SW 1271 (cell line): Measurements from ENCODE around the gene ZNF337.
"Not testable (repeated sequence)": the region's sequence is repeated elsewhere in the genome, so short reads cannot be mapped to it uniquely, and the experiment has no call there.

Experiments
- DNase-seq, 2 experiments: peaks; one replicate each; lab custom pipeline; 2025; lab: John Stamatoyannopoulos, UW

ZNF337 gene

DNA sequence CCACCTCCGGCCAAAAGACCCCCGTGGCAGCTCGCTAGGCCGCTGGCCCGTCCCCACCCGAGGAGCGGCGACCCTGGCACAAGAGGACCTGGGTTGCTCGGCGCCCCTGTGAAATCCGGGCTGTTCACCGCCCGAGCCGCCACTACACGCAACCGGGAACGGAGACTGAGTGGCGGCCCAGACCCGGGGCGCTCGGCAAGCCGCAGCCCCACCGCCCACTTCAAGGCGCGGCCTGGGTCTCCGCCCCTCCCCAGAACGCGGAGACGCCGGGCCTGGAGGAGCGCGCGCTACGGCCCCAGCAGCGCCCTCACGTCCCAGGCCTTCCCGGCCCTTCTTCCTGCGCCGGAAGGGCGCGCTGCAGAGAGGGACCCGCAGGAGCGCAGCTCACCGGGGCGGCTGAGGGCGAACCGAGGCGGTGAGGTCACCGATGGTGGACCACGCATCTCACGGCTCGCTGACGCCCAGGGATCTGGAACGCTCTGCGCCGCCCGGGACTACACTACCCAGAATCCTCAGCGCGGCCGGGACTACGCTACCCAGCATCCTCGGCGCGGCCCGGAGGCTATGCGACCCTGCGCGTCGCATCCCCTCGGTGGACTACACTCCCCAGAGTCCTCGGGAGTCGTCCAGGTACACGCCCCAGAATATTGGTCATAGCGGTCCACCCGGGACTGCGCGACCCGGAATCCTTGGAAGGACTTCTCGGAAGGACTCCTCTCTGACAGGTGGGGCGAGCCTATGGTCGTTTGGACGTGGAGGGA, at the start of gene ZNF337:
ZNF337 (minus strand) TSS at position 483 of the 761 bp plus-strand sequence. CDS start 10,436 bp downstream, outside the sequence.
- peak; percentile 97 to 98 for DNase-seq

DNA sequence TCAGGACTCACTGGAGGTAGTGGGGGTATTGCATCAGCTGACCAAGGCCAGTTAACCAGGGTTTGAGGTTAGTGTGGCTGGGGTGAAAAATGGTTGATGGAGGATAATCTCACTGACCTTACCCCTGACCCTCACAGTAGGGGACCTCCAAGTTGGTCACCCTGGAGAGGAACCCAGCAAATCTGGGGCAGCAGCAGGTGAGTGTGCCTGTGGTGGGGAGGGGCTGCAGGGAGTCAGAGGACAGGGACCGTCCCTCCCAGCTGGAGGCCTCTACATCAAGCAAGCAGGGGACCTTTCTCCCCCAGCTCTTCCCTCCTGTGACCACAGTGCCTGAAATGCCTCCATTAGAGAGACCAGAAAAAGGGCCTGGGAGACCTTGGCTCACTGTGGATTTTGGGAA, 49.1 kb upstream of the ZNF337 start:
- DNase-seq, result no peak

DNA sequence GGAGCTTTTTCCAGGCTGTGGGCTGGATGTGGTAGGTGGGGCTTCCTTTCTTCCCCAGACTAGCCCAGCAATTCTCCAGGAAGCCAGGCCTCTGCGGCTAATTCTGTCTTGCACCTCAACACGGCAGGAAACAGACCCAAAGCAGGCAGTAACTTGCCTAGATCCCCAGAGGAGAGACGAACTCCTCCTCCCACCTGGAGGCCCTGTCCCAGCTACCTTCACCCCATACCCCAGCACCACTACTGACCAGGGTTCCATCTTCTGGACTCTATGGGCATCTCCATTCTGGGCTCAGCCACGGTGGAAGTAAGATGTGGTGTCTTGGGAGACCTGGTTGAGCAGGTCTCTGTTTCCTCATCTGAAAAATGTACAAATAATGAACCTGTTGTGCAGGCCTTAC, 48.4 kb upstream of the ZNF337 start:
- no peak for DNase-seq

DNA sequence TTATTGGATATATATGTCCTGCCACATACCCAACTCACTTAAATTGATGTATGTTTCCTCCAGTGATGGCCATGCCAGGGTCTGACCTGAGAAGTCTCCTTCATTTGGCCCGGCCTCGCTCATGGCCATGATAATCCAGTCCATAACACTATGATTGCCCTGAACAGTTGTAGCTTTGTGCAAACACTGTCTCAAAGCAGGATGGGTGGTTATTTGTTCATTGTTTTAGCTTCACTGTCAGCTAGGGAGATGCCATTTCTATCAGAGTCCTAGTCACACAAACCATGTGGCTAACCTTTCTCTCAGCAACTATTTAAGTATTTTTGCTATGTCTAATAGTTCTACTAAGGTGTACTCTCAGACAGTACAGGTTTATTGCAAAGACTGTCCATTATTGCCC, 47.6 kb upstream of the ZNF337 start:
- DNase-seq, result no peak

DNA sequence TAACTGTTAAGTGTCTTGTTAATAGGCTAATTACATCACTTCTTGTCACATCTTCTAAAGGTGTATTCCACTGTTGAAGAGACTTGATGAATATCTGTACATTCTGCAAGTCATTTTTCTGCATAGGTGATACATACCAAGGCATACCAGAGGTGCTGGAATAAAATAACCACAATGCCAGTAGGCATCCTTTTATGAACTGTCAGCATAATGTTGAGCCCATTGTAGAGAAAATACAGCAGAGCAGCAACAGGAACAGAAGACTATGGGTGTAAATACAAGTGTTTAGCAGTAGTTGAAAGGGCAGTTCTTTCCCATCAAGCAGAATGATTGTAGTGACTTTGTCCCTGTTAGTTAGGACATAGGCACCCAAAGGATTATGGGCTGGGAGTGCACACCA, 44.4 kb upstream of the ZNF337 start:
- no peak for DNase-seq

DNA sequence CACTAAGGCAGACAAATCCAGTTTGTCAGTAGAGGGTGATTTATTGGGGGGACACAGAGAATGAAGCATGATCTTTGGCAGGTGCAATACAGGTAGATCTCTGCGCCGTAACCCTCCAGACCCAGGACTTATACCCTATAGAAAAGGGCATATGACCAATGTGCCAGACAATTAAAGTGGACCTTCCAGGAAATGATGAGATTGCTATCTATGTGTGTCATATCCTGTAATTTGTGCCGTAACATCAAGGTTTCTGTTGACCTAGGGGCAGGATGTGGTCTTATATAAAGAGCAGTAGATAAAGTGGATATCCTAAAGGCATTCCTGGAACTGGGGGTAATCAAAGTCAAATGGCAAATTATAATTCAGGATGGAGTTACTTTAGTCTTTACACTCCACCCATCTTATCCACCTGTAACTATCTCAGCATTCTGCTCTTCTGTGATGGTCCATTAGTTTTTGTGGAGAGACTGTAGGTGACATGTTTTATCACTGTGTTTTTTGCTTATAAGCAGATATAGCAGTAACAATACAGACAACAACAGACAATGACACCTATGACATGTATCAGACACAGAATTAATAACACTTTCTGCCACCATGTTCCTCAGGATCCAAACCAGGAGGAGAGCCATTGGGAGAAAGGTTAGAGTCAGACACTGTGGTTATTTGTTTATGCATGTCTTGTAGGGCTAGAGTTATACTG, 43.1 kb upstream of the ZNF337 start:
- peak; percentile 64 to 91 for DNase-seq

DNA sequence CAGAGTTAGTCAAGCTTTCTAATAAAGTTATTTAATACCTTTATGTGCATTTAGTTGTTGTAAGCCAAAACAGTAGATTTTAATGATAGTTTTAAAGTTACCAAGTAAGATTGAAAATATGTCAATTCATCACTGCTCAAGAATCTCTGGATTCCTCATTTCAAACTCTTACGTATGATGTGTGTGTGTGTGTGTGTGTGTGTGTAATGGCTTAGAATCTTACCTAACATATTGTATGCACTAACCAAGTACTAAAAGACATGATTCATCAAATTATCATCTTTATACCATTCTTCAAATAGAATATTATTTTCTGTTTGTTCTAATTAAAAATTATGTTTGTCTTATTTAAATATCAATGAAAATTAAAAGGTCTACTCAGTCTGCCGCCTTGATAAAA, 41.5 kb upstream of the ZNF337 start:
- peak in 1 of 2 experiments; percentile 56 for DNase-seq

DNA sequence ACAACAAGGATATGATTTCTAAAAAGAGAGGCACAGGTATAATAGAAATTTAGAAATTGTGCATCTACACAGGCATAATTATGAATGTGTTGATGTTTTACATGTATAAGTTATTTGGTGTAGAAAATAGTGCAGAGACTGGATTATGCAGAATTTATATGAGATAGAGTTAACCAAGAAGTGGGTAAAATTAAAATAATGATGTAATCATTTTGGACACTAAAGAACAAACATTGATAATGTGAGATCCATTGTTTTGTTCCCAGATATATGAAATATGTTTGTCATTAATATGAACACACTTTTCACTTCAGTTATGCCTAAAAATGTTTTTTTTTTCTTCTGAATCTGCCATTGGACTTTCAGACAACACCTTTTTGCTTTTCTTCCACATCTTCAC, 37.2 kb upstream of the ZNF337 start:
- DNase-seq, result no peak

DNA sequence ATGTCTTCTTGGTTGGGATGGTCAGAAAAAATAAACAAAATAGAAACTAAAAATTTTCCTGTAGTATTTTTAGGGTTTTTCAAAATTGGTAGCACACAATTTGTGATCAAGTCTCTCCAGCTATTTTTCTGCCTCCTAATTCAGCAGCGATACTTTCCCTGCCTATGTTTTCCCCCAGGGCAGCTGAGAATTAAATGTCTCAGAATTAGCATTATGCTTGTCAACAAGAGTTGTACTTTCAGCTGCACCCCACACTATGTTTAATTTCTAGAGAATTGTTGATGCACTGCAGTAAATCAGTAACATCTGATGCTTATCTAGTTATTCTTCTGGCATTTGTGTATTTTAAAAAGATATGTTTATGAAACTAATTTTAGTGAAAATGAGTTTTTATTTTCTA, 34.2 kb upstream of the ZNF337 start:
- no peak for DNase-seq

DNA sequence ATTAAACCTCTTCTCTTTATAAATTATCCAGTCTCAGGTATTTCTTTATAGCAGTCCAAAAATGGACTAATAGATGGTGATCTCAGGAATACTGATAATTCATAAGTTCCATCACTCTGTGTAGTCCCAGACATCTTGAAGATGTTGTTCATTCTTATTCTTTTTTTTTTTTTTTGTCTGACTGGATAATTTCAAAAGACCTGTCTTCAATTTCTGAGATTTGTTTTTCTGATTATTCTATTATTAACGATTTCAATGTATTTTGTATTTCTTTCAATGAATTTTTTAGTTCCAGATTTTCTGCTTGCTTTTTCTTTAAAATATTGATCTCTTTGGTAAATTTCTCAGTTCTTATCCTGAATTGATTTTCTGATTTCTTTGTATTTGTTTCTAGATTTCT, 29.7 kb upstream of the ZNF337 start:
- DNase-seq, result no peak

DNA sequence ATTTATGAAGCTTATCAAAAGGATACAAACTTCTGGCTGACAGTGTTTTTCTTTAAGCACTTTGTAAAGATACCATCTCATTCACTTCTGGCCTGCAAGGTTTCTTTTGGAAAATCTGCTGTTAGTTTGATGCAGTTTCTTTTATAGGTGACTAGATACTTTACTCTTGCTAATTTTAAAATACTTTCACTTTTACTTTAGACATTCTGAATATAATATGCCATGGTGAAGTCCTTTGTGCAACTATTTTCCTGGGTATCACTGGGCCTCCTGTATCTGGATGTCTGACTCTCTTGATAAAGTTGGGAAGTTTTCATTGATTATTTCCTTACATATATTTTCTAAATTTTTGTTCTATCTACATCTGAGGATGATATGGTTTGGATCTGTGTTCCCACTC, 29.0 kb upstream of the ZNF337 start:
- DNase-seq, result no peak

DNA sequence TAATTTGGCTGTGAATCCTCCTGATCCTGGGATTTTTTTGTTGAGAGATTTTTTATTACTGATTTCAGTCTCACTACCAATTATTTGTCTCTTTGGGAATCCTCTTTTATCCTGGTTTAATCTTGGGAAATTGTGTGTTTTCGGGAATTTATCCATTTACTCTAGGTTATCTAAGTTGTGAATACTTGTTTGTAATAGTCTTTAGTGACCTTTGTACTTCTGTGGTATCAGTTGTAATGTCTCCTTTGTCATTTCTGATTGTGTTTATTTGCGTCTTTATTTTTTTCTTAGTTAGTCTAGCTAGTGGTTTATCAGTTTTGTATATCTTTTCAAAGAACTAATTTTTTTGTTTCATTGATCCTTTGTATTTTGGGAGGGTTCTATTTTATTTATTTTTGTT, 27.3 kb upstream of the ZNF337 start:
- DNase-seq, result no peak

DNA sequence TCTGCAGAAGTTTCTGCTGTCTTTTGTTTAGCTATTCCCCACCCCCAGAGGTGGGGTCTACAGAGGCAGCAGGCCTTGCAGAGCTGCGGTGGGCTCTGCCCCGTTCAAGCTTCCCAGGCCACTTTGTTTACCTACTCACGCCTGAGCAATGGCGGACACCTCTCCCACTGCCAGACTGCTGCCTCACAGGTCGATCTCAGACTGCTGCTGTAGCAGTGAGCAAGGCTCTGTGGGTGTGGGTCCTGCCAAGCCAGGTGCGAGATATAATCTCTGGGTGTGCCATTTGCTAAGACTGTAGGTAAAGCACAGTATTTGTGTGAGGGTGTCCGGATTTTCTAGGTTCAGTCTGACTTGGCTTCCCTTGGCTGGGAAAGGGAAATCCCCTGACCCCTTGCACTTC, 23.6 kb upstream of the ZNF337 start:
- DNase-seq, result no peak

DNA sequence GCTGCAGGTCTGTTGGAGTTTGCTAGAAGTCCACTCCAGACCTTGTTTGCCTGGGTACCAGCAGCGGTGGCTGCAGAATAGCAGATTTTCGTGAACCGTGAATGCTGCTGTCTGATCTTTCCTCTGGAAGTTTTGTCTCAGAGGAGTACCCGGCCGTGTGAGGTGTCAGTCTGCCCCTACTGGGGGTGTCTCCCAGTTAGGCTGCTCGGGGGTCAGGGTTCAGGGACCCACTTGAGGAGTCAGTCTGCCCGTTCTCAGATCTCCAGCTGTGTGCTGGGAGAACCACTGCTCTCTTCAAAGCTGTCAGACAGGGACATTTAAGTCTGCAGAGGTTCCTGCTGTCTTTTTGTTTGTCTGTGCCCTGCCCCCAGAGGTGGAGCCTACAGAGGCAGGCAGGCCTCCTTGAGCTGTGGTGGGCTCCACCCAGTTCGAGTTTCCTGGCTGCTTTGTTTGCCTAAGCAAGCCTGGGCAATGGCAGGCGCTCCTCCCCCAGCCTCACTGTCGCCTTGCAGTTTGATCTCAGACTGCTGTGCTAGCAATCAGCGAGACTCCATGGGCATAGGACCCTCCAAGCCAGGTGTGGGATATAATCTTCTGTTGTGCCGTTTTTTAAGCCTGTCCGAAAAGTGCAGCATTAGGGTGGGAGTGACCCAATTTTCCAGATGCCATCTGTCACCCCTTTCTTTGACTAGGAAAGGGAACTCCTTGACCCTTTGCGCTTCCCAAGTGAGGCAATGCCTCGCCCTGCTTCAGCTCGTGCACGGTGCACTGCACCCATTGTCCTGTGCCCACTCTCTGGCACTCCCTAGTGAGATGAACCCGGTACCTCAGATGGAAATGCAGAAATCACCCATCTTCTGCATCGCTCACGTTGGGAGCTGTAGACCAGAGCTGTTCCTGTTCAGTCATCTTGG, 22.5 kb upstream of the ZNF337 start:
- not testable (repeated sequence) for DNase-seq

DNA sequence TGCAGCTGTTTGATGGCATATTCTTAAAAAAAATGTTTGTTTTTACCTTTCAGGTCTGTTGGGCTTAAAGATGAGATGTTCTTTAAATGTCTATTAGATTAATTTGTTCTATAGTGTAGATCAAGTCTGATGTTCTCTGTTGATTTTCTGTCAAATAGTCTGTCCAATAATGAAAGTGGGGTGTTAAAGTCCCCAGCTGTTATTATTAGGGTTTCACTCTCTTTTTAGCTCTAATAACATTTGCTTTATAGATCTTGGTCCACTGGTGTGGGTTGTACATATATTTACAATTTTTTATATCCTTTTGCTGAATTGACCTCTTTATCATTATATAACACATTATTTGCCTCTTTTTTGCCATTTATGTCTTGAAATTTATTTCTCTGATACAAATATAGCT, 11.0 kb upstream of the ZNF337 start:
- DNase-seq, result no peak

DNA sequence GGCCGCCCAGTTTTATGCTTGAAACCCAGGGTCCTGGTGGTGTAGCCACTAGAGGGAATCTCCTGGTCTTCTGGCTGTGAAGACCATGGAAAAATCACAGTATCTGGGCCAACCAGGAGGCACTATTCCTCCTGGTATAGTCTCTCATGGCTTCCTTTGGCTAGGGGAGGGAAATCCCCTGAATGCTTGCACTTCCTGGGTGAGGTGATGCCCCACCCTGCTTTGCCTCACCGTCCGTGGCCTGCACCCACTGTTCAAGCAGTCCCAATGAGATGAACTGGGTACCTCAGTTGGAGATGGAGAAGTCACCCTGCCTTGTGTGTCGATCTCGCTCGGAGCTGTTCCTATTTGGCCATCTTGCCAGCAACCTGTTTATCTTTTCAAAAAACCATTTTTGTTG, 10.1 kb upstream of the ZNF337 start:
- DNase-seq, result no peak

DNA sequence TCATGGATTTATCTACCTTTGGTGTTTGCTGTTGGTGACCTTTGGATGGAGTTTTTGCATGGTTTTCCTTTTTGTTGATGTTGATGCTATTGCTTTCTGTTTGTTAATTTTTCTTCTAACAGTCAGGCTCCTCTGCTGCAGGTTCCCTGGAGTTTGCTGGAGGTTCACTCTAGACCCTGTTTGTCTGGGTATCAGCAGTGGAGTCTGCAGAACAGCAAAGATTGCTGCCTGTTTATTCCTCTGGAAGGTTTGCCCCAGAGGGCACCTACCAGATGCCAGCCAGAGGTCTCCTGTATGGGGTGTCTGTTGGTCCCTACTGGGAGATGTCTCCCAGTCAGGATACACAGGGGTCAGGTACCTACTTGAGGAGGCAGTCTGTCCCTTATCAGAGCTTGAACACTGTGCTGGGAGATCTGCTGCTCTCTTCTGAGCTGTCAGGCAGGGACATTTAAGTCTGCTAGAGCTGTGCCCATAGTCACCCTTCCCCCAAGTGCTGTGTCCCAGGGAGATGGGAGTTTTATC, 9.2 kb upstream of the ZNF337 start:
- no peak for DNase-seq

DNA sequence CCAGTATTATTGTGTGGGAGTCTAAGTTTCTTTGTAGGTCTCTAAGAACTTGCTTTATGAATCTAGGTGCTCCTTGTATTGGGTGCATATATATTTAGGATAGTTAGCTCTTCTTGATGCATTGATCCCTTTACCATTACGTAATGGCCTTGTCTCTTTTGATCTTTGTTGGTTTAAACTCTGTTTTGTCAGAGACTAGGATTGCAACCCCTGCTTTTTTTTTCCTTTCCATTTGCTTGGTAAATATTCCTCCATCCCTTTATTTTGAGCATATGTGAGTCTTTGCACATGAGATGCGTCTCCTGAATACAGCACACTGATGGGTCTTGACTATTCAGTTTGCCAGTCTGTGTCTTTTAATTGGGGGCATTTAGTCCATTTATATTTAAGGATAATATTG, 7.7 kb upstream of the ZNF337 start:
- DNase-seq, result not testable (repeated sequence)

DNA sequence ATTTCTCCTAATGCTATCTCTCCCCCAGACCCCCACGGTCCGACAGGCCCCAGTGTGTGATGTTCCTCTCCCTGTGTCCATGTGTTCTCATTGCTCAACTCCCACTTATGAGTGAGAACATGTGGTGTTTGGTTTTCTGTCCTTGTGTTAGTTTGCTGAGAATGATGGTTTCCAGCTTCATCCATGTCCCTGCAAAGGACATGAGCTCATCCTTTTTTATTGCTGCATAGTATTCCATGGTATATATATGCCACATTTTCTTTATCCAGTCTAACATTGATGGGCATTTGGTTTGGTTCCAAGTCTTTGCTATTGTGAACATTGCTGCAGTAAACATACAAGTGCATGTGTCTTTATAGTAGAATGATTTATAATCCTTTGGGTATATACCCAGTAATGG, 4.2 kb upstream of the ZNF337 start:
- not testable (repeated sequence) for DNase-seq

DNA sequence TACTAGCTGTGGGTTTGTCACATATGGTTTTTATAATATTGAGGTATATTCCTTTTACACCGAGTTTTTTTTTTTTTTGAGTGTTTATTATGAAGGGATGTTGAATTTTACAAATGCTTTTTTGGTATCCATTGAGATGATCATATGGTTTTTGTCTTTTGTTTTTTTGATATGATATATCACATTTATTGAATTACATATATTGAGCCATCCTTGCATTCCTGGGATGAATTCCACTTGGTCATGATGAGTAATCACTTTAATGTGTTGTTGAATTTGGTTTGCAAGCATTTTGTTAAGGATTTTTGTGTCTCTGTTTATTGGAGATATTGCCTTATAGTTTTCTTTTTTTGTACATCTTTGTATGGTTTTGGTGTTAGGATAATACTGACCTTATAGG, 3.3 kb upstream of the ZNF337 start:
- DNase-seq, result no peak

DNA sequence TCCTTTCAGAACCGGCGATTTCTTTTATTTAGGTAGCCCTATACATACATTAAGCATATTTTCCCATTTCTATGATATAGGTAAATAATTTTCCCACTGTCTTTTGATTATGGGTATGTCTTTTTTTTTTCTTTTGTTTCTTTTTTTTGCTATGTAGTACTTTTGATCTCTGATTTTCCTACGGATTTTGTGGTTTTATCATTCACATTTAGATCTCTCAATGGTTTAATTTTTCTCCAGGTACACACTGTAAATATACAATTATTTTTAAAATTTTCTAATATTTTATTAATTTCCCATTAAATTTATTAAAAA, 436 bp upstream of the ZNF337 start:
- no peak for DNase-seq

DNA sequence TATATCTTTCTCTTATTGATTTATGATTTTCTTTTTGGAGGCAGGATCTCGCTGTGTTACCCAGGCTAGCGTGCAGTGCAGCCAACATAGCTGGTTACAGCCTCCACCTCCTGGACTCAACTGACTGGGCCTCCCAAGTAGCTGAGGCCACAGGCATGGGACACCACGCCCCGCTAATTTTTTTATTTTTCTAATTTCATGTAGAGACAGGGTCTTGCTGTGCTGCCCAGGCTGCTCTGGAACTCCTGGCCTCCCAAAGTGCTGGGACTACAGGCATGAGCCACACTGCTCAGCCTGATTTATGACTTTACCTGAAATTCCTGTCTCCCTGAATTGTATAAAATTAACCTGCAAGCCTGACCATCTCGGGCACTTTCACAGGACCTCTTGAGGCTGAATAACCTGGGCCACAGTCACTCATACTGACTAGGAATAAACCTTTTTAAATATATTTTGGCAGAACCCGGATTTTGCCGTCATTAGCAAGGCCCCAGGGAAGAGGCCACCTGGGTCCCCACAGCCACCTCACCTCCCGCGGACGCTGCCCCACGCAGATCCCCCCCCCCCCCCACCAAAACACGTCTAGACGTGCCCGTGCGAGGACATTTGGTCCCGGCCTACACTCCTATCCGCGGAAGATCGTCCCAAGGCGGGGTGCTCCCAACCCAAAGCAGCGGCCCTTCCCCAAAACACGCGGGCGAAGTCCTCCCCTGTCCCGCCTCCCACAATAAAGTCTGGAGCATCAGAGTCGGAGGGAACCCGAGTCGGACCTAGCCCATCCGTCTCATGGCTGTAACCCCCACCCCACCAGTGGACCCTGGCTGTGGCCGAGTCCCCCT, 902 bp downstream of the ZNF337 start:
- DNase-seq, result no peak
